Skeletal muscle tissue (tissue), 4 donors: ENCODE data around the gene SH2D2A. TPM values are rescaled to one million over a fixed set of nuclear protein-coding genes. Genes with fewer than 3 reads are reported as not detected.
A peak's percentile ranks its signal among the peaks of the same experiment; 100 is the strongest.

Experiments
- H3K27ac ChIP-seq: one replicate; pipeline ENCODE4 v1.7.0; 2013; ENCODE audit warnings: mild to moderate bottlenecking, low read depth, low read length, inconsistent platforms
- H3K27me3 ChIP-seq, 3 donors: one replicate each; pipeline ENCODE4 v1.7.0; 2013; ENCODE audit warnings: low read length in 3 of 3; ENCODE audit not compliant: control insufficient read depth in 3 of 3, insufficient read depth in 3 of 3
- H3K36me3 ChIP-seq, 3 donors: one replicate each; pipeline ENCODE4 v1.7.0; 2013; ENCODE audit warnings: low read length in 3 of 3; ENCODE audit not compliant: control insufficient read depth in 3 of 3, insufficient read depth in 3 of 3
- H3K4me1 ChIP-seq, 3 donors: one replicate each; pipeline ENCODE4 v1.7.0; 2013; ENCODE audit warnings: low read length in 3 of 3, mild to moderate bottlenecking in 3 of 3; ENCODE audit not compliant: control insufficient read depth in 3 of 3, insufficient read depth in 3 of 3
- H3K4me3 ChIP-seq, 3 donors: one replicate each; pipeline ENCODE4 v1.7.0; 2013; ENCODE audit warnings: low read length in 3 of 3
- H3K9ac ChIP-seq, 3 donors: one replicate each; pipeline ENCODE4 v1.7.0; 2013; ENCODE audit warnings: low read length in 3 of 3, mild to moderate bottlenecking in 3 of 3, moderate library complexity in 2 of 3, low read depth in 1 of 3
- H3K9me3 ChIP-seq, 3 donors: one replicate each; pipeline ENCODE4 v1.7.0; 2013; ENCODE audit warnings: low read length in 3 of 3; ENCODE audit not compliant: control insufficient read depth in 3 of 3
- total RNA-seq: library from RNA; depleted of rRNA; stranded (reverse); fragments of >200 nt; gene quantifications from one replicate; pipeline ENCODE4 v1.2.3, GENCODE V29; 2014
- donor health status: Osteomylitis.

Gene SH2D2A
- total RNA-seq, 1 donor from 2014 or later: not detected

- H3K4me1 ChIP-seq: no peaks in the 10 kb centered on the region
- no peak overlapping the region for H3K4me3 ChIP-seq
- H3K9ac ChIP-seq: no peak overlapping the region
- H3K27me3 ChIP-seq: peaks cover 8 to 34% (median 11%) of the 10 kb centered on the region in 3 donors
- no peak overlapping the region for H3K27ac ChIP-seq
- no peaks in the 10 kb centered on the region for H3K36me3 ChIP-seq
- no peaks in the 10 kb centered on the region for H3K9me3 ChIP-seq
Measured at GRCh38 chr1:156832434-156832833, 15.8 kb upstream of the SH2D2A start.

- no peaks in the 10 kb centered on the region for H3K36me3 ChIP-seq
- no peak overlapping the region for H3K4me3 ChIP-seq
- peaks cover 0 to 20% (median 9%) of the 10 kb centered on the region in 3 donors for H3K27me3 ChIP-seq
- no peaks in the 10 kb centered on the region for H3K4me1 ChIP-seq
- H3K27ac ChIP-seq: no peak overlapping the region
- H3K9ac ChIP-seq: no peak overlapping the region
- no peaks in the 10 kb centered on the region for H3K9me3 ChIP-seq
Measured at GRCh38 chr1:156828400-156829124, 11.9 kb upstream of the SH2D2A start.

GRCh38 chr1:156826630-156827029 lies 10.0 kb upstream of the SH2D2A start:
- no peak overlapping the region for H3K9ac ChIP-seq
- H3K4me1 ChIP-seq: no peaks in the 10 kb centered on the region
- H3K27ac ChIP-seq: no peak overlapping the region
- no peaks in the 10 kb centered on the region for H3K9me3 ChIP-seq
- H3K36me3 ChIP-seq: no peaks in the 10 kb centered on the region
- H3K4me3 ChIP-seq: no peak overlapping the region
- peaks cover 0 to 7% (median 4%) of the 10 kb centered on the region in 3 donors for H3K27me3 ChIP-seq

GRCh38 chr1:156823210-156823790 lies 6.7 kb upstream of the SH2D2A start:
- H3K4me3 ChIP-seq: no peak overlapping the region
- no peak overlapping the region for H3K27ac ChIP-seq
- no peaks in the 10 kb centered on the region for H3K4me1 ChIP-seq
- H3K9me3 ChIP-seq: no peaks in the 10 kb centered on the region
- H3K36me3 ChIP-seq: no peaks in the 10 kb centered on the region
- H3K9ac ChIP-seq: no peak overlapping the region
- H3K27me3 ChIP-seq: no peaks in the 10 kb centered on the region

GRCh38 chr1:156822680-156823079 lies 6.0 kb upstream of the SH2D2A start:
- Histone ChIP-seq H3K9ac (no peak overlapping the region), H3K27me3 (no peaks in the 10 kb centered on the region), H3K36me3 (no peaks in the 10 kb centered on the region), H3K4me1 (no peaks in the 10 kb centered on the region), H3K4me3 (no peak overlapping the region), H3K9me3 (no peaks in the 10 kb centered on the region), H3K27ac (no peak overlapping the region)

GRCh38 chr1:156821801-156822200 lies 5.2 kb upstream of the SH2D2A start:
- H3K9ac ChIP-seq: no peak overlapping the region
- no peaks in the 10 kb centered on the region for H3K36me3 ChIP-seq
- H3K9me3 ChIP-seq: no peaks in the 10 kb centered on the region
- H3K27me3 ChIP-seq: no peaks in the 10 kb centered on the region
- H3K27ac ChIP-seq: no peak overlapping the region
- peaks cover 0 to 1% (median 0%) of the 10 kb centered on the region in 3 donors for H3K4me1 ChIP-seq
- no peak overlapping the region for H3K4me3 ChIP-seq

GRCh38 chr1:156815961-156816422 lies 656 bp downstream of the SH2D2A start:
- Histone ChIP-seq H3K9ac (peak overlapping the region; percentile 40 to 59 (median 54)), H3K36me3 (no peaks in the 10 kb centered on the region), H3K9me3 (no peaks in the 10 kb centered on the region), H3K27ac (peak overlapping the region; percentile 70), H3K4me1 (peaks cover 18 to 26% (median 23%) of the 10 kb centered on the region in 3 donors), H3K27me3 (peaks cover 6 to 15% (median 7%) of the 10 kb centered on the region in 3 donors), H3K4me3 (peak overlapping the region; percentile 32 to 65 (median 54))

GRCh38 chr1:156815307-156815826 lies 1.3 kb downstream of the SH2D2A start:
- Histone ChIP-seq H3K36me3 (no peaks in the 10 kb centered on the region), H3K27ac (peak overlapping the region; percentile 70), H3K4me3 (peak overlapping the region; percentile 32 to 65 (median 54)), H3K9ac (peak overlapping the region; percentile 43 to 59 (median 54)), H3K4me1 (peaks cover 18 to 26% (median 23%) of the 10 kb centered on the region in 3 donors), H3K27me3 (peaks cover 6 to 15% (median 7%) of the 10 kb centered on the region in 3 donors), H3K9me3 (no peaks in the 10 kb centered on the region)

- H3K4me3 ChIP-seq: peak overlapping the region in 1 of 3 donors; percentile 52
- peak overlapping the region in 2 of 3 donors; percentile 38 to 72 for H3K9ac ChIP-seq
- H3K27me3 ChIP-seq: peaks cover 6 to 15% (median 7%) of the 10 kb centered on the region in 3 donors
- H3K4me1 ChIP-seq: peaks cover 18 to 26% (median 23%) of the 10 kb centered on the region in 3 donors
- H3K9me3 ChIP-seq: no peaks in the 10 kb centered on the region
- no peaks in the 10 kb centered on the region for H3K36me3 ChIP-seq
- peak overlapping the region; percentile 70 for H3K27ac ChIP-seq
Measured at GRCh38 chr1:156814571-156815260, 1.9 kb downstream of the SH2D2A start.
